KMS-11 (cell line): ENCODE results near the gene KIF17.
A peak's percentile ranks its signal among the peaks of the same experiment; 100 is the strongest.

Experiments
- H2AFZ ChIP-seq: fragments of 200-600 bp; sonication (generic); 2 replicates; pipeline ENCODE4 v1.6.1; 2016; ENCODE audit warnings: antibody characterized with exemption, mixed run types, low read depth
- H3K27ac ChIP-seq: fragments of 200-600 bp; sonication (generic); 2 replicates; pipeline ENCODE4 v1.6.1; 2016; ENCODE audit warnings: mild to moderate bottlenecking, mixed run types
- H3K27me3 ChIP-seq: fragments of 200-600 bp; sonication (generic); 2 replicates; pipeline ENCODE4 v1.6.1; 2017; ENCODE audit warnings: mild to moderate bottlenecking, low read depth, mixed run types, moderate library complexity; ENCODE audit not compliant: insufficient read depth
- H3K36me3 ChIP-seq: fragments of 200-600 bp; sonication (generic); 2 replicates; pipeline ENCODE4 v1.6.1; 2017; ENCODE audit warnings: mild to moderate bottlenecking, mixed run types; ENCODE audit not compliant: insufficient read depth
- H3K4me1 ChIP-seq: fragments of 200-600 bp; sonication (generic); 2 replicates; pipeline ENCODE4 v1.6.1; 2016; ENCODE audit warnings: mild to moderate bottlenecking, low read depth, mixed run types; ENCODE audit not compliant: poor library complexity, severe bottlenecking
- H3K4me2 ChIP-seq: fragments of 200-600 bp; sonication (generic); 2 replicates; pipeline ENCODE4 v1.7.0; 2016; ENCODE audit warnings: mild to moderate bottlenecking, mixed run types
- H3K4me3 ChIP-seq: fragments of 200-600 bp; sonication (generic); IDR thresholded peaks from 2 replicates; pipeline ENCODE4 v1.6.1; 2017; ENCODE audit warnings: low read depth, low read length, mixed read lengths; ENCODE audit not compliant: insufficient read depth
- H3K79me2 ChIP-seq: fragments of 200-600 bp; sonication (generic); 2 replicates; pipeline ENCODE4 v1.6.1; 2016; ENCODE audit warnings: low read depth, mixed run types; ENCODE audit not compliant: insufficient read depth
- H3K9ac ChIP-seq: fragments of 200-600 bp; sonication (generic); 2 replicates; pipeline ENCODE4 v1.6.1; 2016; ENCODE audit warnings: mild to moderate bottlenecking, mixed run types
- H4K20me1 ChIP-seq: fragments of 200-600 bp; sonication (generic); 2 replicates; pipeline ENCODE4 v1.6.1; 2016; ENCODE audit warnings: mild to moderate bottlenecking, mixed run types; ENCODE audit not compliant: insufficient read depth
- CTCF ChIP-seq: fragments of 200-600 bp; sonication (generic); conservative IDR thresholded peaks from 2 replicates; pipeline ENCODE4 v1.6.1; 2017; ENCODE audit warnings: low read depth, mild to moderate bottlenecking, antibody characterized with exemption, low read length, moderate library complexity, mixed read lengths

Gene KIF17

GRCh38 chr1:20660363-20660762 is 57.4 kb downstream of the KIF17 start:
- H3K4me2 ChIP-seq: peak overlapping the region; percentile 99
- H3K36me3 ChIP-seq: no peaks in the 10 kb centered on the region
- no peak for TF ChIP-seq CTCF
- H3K4me1 ChIP-seq: peaks cover 19% of the 10 kb centered on the region
- H3K27me3 ChIP-seq: no peaks in the 10 kb centered on the region
- H3K4me3 ChIP-seq: no peak overlapping the region
- H4K20me1 ChIP-seq: no peaks in the 10 kb centered on the region
- no peak overlapping the region for H3K27ac ChIP-seq
- H3K79me2 ChIP-seq: peaks cover 30% of the 10 kb centered on the region
- peak overlapping the region; percentile 77 for H2AFZ ChIP-seq
- H3K9ac ChIP-seq: peak overlapping the region; percentile 66

- Histone ChIP-seq H3K79me2 (peaks cover 30% of the 10 kb centered on the region), H3K4me2 (no peak overlapping the region), H4K20me1 (no peaks in the 10 kb centered on the region), H3K4me1 (peaks cover 19% of the 10 kb centered on the region), H2AFZ (no peak overlapping the region), H3K27me3 (no peaks in the 10 kb centered on the region), H3K4me3 (no peak overlapping the region), H3K9ac (no peak overlapping the region), H3K36me3 (no peaks in the 10 kb centered on the region), H3K27ac (no peak overlapping the region)
- TF ChIP-seq CTCF: no peak
Observed at GRCh38 chr1:20658166-20658915, 59.5 kb downstream of the KIF17 start.

- TF ChIP-seq CTCF: no peak
- Histone ChIP-seq H3K36me3 (no peaks in the 10 kb centered on the region), H3K4me1 (peaks cover 17% of the 10 kb centered on the region), H2AFZ (no peak overlapping the region), H3K4me2 (no peak overlapping the region), H3K4me3 (no peak overlapping the region), H3K79me2 (peaks cover 30% of the 10 kb centered on the region), H3K27ac (no peak overlapping the region), H3K27me3 (no peaks in the 10 kb centered on the region), H4K20me1 (no peaks in the 10 kb centered on the region), H3K9ac (no peak overlapping the region)
Observed at GRCh38 chr1:20657024-20657423, 60.8 kb downstream of the KIF17 start.

- Histone ChIP-seq H3K79me2 (peaks cover 10% of the 10 kb centered on the region), H4K20me1 (no peaks in the 10 kb centered on the region), H3K4me1 (peaks cover 3% of the 10 kb centered on the region), H3K27ac (no peak overlapping the region), H3K4me2 (no peak overlapping the region), H3K9ac (no peak overlapping the region), H3K27me3 (no peaks in the 10 kb centered on the region), H3K36me3 (no peaks in the 10 kb centered on the region), H2AFZ (no peak overlapping the region), H3K4me3 (no peak overlapping the region)
- no peak for TF ChIP-seq CTCF
Observed at GRCh38 chr1:20654104-20654690, 63.6 kb downstream of the KIF17 start.
